HepG2 (cell line): ENCODE data around the gene DOC2A.

Experiments
- EZH2 ChIP-seq: conservative IDR thresholded peaks from 2 replicates; pipeline ENCODE4 v1.6.1; 2012; ENCODE audit warnings: mild to moderate bottlenecking, low read depth, low read length, moderate library complexity
- JUND ChIP-seq: sonication (generic); formaldehyde crosslinking; IDR thresholded peaks from 2 replicates; pipeline ENCODE4 v1.8.0; 2022; ENCODE audit warnings: mild to moderate bottlenecking, missing genetic modification reagents
- MXD4 ChIP-seq: IDR thresholded peaks from 2 replicates; pipeline ENCODE4 v1.6.1; 2016; ENCODE audit warnings: mild to moderate bottlenecking, missing biosample characterization, missing genetic modification reagents
- POLR2A ChIP-seq, 2 experiments: IDR thresholded peaks; 2 replicates each; pipeline ENCODE4 v1.6.1; 2011; ENCODE audit warnings: low read depth in 2 of 2, low read length in 2 of 2, mild to moderate bottlenecking in 1 of 2, moderate library complexity in 1 of 2; ENCODE audit not compliant: insufficient read depth in 1 of 2
- SNRNP70 ChIP-seq: fragments of 200-400 bp; formaldehyde crosslinking; IDR thresholded peaks from 2 replicates; pipeline ENCODE4 v1.6.1; 2017; ENCODE audit warnings: mild to moderate bottlenecking, low read depth, low read length, moderate library complexity
- ZNF12 ChIP-seq: sonication (generic); formaldehyde crosslinking; IDR thresholded peaks from 2 replicates; pipeline ENCODE4 v1.5.0; 2020; ENCODE audit warnings: missing genetic modification reagents
- ZNF598 ChIP-seq: sonication (generic); formaldehyde crosslinking; IDR thresholded peaks from 2 replicates; pipeline ENCODE4 v1.5.1; 2020; ENCODE audit warnings: mild to moderate bottlenecking, missing genetic modification reagents, borderline replicate concordance
- ZNF703 ChIP-seq: sonication (generic); formaldehyde crosslinking; IDR thresholded peaks from 2 replicates; pipeline ENCODE4 v1.5.1; 2020; ENCODE audit warnings: missing genetic modification reagents, mild to moderate bottlenecking, moderate library complexity, borderline replicate concordance
- ZSCAN30 ChIP-seq: sonication (generic); formaldehyde crosslinking; IDR thresholded peaks from 2 replicates; pipeline ENCODE4 v1.5.0; 2020; ENCODE audit warnings: mild to moderate bottlenecking, missing genetic modification reagents
- TF ChIP-seq, protein P1 (sequence below): sonication (generic); formaldehyde crosslinking; IDR thresholded peaks from 2 replicates; pipeline ENCODE4 v1.5.0; 2020; ENCODE audit warnings: mild to moderate bottlenecking, missing genetic modification reagents, moderate library complexity
- TF ChIP-seq, protein P2 (sequence below): sonication (generic); formaldehyde crosslinking; IDR thresholded peaks from 2 replicates; pipeline ENCODE4 v1.8.0; 2022; ENCODE audit warnings: missing genetic modification reagents, mild to moderate bottlenecking, moderate library complexity, borderline replicate concordance
- TF ChIP-seq, protein P3 (sequence below): sonication (generic); formaldehyde crosslinking; IDR thresholded peaks from 2 replicates; pipeline ENCODE4 v1.5.0; 2020; ENCODE audit warnings: mild to moderate bottlenecking, missing genetic modification reagents, borderline replicate concordance

DNA sequence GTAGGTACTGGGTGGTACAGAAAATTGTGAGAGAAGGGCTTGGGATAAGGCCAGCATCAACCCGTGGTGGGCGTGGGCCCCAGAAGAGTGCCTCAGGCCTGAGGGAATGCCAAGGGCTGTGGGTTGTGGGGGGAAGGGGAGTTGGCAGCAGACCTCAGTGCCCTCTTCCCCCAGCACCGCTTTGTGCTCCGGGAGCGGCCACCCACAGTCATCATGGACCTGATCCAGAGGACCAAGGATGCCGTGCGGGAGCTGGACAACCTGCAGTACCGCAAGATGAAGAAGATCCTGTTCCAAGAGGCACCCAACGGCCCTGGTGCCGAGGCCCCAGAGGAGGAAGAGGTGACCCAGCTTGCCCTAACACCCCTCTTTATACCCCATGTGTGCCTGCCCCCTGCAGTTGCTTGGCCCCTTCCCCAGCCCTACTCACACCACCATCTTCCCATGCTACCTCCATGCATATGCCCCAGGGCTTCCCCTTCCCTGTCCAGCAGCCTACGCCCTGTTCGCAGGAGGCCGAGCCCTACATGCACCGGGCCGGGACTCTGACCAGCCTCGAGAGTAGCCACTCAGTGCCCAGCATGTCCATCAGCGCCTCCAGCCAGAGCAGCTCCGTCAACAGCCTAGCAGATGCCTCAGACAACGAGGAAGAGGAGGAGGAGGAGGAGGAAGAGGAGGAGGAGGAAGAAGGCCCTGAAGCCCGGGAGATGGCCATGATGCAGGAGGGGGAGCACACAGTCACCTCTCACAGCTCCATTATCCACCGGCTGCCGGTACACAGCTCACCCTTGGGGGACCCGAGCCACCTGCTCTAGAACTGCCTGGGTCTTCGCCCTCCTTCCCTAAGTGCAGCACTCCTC lies 28.0 kb downstream of the DOC2A start:
- TF ChIP-seq, protein P1, sequence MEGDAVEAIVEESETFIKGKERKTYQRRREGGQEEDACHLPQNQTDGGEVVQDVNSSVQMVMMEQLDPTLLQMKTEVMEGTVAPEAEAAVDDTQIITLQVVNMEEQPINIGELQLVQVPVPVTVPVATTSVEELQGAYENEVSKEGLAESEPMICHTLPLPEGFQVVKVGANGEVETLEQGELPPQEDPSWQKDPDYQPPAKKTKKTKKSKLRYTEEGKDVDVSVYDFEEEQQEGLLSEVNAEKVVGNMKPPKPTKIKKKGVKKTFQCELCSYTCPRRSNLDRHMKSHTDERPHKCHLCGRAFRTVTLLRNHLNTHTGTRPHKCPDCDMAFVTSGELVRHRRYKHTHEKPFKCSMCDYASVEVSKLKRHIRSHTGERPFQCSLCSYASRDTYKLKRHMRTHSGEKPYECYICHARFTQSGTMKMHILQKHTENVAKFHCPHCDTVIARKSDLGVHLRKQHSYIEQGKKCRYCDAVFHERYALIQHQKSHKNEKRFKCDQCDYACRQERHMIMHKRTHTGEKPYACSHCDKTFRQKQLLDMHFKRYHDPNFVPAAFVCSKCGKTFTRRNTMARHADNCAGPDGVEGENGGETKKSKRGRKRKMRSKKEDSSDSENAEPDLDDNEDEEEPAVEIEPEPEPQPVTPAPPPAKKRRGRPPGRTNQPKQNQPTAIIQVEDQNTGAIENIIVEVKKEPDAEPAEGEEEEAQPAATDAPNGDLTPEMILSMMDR = no peak
- no peak for TF ChIP-seq ZNF703 (CRISPR knock-in tag)
- no peak for TF ChIP-seq EZH2
- TF ChIP-seq, protein P2, sequence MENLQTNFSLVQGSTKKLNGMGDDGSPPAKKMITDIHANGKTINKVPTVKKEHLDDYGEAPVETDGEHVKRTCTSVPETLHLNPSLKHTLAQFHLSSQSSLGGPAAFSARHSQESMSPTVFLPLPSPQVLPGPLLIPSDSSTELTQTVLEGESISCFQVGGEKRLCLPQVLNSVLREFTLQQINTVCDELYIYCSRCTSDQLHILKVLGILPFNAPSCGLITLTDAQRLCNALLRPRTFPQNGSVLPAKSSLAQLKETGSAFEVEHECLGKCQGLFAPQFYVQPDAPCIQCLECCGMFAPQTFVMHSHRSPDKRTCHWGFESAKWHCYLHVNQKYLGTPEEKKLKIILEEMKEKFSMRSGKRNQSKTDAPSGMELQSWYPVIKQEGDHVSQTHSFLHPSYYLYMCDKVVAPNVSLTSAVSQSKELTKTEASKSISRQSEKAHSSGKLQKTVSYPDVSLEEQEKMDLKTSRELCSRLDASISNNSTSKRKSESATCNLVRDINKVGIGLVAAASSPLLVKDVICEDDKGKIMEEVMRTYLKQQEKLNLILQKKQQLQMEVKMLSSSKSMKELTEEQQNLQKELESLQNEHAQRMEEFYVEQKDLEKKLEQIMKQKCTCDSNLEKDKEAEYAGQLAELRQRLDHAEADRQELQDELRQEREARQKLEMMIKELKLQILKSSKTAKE (CRISPR knock-in tag) = no peak
- TF ChIP-seq ZSCAN30 (CRISPR knock-in tag) = no peak
- no peak for TF ChIP-seq POLR2A (IDR thresholded peaks at IDR 0.05; ENCODE audit: insufficient read depth in 1 of 2, low read depth in 2 of 2, low read length in 2 of 2)
- TF ChIP-seq ZNF12 = no peak
- no peak for TF ChIP-seq ZNF598
- TF ChIP-seq MXD4 (CRISPR knock-in tag) = no peak
- TF ChIP-seq SNRNP70 = no peak
- TF ChIP-seq, protein P3, sequence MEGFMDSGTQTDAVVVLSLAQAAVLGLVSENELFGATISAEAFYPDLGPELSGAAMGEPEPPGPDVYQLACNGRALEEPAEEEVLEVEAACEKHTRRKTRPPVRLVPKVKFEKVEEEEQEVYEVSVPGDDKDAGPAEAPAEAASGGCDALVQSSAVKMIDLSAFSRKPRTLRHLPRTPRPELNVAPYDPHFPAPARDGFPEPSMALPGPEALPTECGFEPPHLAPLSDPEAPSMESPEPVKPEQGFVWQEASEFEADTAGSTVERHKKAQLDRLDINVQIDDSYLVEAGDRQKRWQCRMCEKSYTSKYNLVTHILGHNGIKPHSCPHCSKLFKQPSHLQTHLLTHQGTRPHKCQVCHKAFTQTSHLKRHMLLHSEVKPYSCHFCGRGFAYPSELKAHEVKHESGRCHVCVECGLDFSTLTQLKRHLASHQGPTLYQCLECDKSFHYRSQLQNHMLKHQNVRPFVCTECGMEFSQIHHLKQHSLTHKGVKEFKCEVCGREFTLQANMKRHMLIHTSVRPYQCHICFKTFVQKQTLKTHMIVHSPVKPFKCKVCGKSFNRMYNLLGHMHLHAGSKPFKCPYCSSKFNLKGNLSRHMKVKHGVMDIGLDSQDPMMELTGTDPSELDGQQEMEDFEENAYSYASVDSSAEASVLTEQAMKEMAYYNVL (CRISPR knock-in tag) = no peak
- no peak for TF ChIP-seq JUND (CRISPR knock-in tag)
